Measurements from ENCODE around the gene TPPP3.

DNA sequence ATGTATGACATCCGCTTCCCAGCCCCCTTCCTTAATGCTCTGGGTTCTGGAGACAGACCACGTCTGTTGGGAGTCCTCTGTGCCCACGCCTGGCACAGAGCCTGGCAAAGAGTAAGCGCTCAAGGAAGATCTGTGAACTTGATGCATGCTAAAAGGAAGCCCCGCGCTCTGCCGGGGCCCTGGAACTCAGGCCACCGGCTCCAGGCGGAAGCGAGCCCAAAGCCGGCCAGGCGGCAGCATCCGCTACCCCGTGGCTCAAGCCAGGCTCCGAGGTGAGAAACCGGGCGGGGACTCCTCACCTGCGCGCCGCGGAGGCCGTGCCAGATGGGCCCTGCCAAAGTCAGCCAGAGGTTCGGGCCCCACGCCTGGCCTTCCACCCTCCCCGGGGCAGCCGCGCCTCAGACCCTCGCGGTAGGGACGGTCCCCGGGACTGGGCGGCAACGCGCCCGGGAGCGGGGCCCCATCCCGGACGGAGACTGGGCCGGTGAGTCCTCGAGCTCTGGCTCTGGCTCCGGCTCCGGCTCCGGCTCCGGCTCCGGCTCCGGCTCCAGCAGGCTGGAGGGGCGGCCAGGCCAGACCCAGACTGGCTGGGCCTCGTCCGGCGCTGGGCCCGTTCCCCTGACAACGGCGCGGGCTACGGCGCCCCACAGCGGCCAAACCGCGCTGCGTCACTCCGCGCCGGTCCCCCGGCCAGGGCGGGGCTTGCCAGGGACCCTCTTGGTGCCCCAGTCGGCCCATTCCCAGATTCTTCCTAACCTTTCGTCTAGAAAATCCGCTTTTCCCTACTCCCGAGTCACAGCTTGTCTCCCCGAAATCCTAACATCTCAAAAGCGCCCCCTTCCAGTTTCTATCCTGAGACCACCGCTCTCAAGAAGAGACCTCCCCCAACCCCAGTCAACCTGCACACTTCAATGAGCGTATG lies 22.8 kb upstream of the TPPP3 start, which contains the start of gene ZDHHC1:
- TF ChIP-seq, protein P1, sequence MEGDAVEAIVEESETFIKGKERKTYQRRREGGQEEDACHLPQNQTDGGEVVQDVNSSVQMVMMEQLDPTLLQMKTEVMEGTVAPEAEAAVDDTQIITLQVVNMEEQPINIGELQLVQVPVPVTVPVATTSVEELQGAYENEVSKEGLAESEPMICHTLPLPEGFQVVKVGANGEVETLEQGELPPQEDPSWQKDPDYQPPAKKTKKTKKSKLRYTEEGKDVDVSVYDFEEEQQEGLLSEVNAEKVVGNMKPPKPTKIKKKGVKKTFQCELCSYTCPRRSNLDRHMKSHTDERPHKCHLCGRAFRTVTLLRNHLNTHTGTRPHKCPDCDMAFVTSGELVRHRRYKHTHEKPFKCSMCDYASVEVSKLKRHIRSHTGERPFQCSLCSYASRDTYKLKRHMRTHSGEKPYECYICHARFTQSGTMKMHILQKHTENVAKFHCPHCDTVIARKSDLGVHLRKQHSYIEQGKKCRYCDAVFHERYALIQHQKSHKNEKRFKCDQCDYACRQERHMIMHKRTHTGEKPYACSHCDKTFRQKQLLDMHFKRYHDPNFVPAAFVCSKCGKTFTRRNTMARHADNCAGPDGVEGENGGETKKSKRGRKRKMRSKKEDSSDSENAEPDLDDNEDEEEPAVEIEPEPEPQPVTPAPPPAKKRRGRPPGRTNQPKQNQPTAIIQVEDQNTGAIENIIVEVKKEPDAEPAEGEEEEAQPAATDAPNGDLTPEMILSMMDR (IDR thresholded peaks at IDR 0.05), result peak in 3 of 4 experiments; percentile 65 to 74 (median 70)
- TF ChIP-seq POLR2A (IDR thresholded peaks at IDR 0.05) (peak; percentile 32 to 50), EP300 (IDR thresholded peaks at IDR 0.05) (no peak)

Data from gastroesophageal sphincter (tissue), 3 donors.